ENCODE data around the gene SERPINA10. TPM values are rescaled to one million over a fixed set of nuclear protein-coding genes. Genes with fewer than 3 reads are reported as not detected.

The SERPINA10 gene
- total RNA-seq, 4 donors from 2014 or later, result not detected

- Histone ChIP-seq H3K27ac (no peak overlapping the region), H3K9me3 (no peaks in the 10 kb centered on the region), H3K4me1 (no peaks in the 10 kb centered on the region), H3K4me3 (replicated peaks in 1 of 3) (no peak overlapping the region), H3K27me3 (no peaks in the 10 kb centered on the region), H3K36me3 (no peaks in the 10 kb centered on the region)
- intact Hi-C loops (cut with DNase I), result no loop called here
- WGBS, 2 donors, result 84 to 85% methylated on average over 14 to 15 of the region's 15 CpGs
- TF ChIP-seq POLR2A (IDR thresholded peaks at IDR 0.05) (no peak), CTCF (IDR thresholded peaks at IDR 0.05) (no peak)
- DNase-seq, result no peak
Observed at GRCh38 chr14:94291906-94292525, 1.1 kb downstream of the SERPINA10 start.

GRCh38 chr14:94291159-94291905, 1.7 kb downstream of the SERPINA10 start:
- DNase-seq, result no peak
- Histone ChIP-seq H3K36me3 (no peaks in the 10 kb centered on the region), H3K4me1 (no peaks in the 10 kb centered on the region), H3K27me3 (no peaks in the 10 kb centered on the region), H3K4me3 (replicated peaks in 1 of 3) (no peak overlapping the region), H3K27ac (no peak overlapping the region), H3K9me3 (no peaks in the 10 kb centered on the region)
- intact Hi-C loops (cut with DNase I), result no loop called here
- TF ChIP-seq CTCF (IDR thresholded peaks at IDR 0.05) (no peak), POLR2A (IDR thresholded peaks at IDR 0.05) (no peak)
- 86 to 90% methylated on average over 5 to 10 of the region's 13 CpGs for WGBS, 2 donors

GRCh38 chr14:94290197-94290596, 2.9 kb downstream of the SERPINA10 start:
- WGBS, 2 donors, result 80 to 83% methylated on average over 8 of the region's 8 CpGs
- Histone ChIP-seq H3K27me3 (no peaks in the 10 kb centered on the region), H3K4me1 (no peaks in the 10 kb centered on the region), H3K4me3 (replicated peaks in 1 of 3) (no peak overlapping the region), H3K27ac (no peak overlapping the region), H3K9me3 (no peaks in the 10 kb centered on the region), H3K36me3 (no peaks in the 10 kb centered on the region)
- intact Hi-C loops (cut with DNase I), result no loop called here
- TF ChIP-seq CTCF (IDR thresholded peaks at IDR 0.05) (no peak), POLR2A (IDR thresholded peaks at IDR 0.05) (no peak)
- no peak for DNase-seq

GRCh38 chr14:94288610-94289465, 4.2 kb downstream of the SERPINA10 start:
- Histone ChIP-seq H3K4me3 (replicated peaks in 1 of 3) (no peak overlapping the region), H3K4me1 (no peaks in the 10 kb centered on the region), H3K36me3 (no peaks in the 10 kb centered on the region), H3K27ac (no peak overlapping the region), H3K9me3 (no peaks in the 10 kb centered on the region), H3K27me3 (no peaks in the 10 kb centered on the region)
- 69 to 76% methylated on average over 14 of the region's 14 CpGs for WGBS, 2 donors
- no peak for TF ChIP-seq POLR2A (IDR thresholded peaks at IDR 0.05)
- TF ChIP-seq CTCF (IDR thresholded peaks at IDR 0.05), result no peak
- intact Hi-C loops (cut with DNase I), result no loop called here
- no peak for DNase-seq

Measured in thyroid gland (tissue), 4 donors.